ENCODE data around the gene CRIP3. TPM values are rescaled to one million over a fixed set of nuclear protein-coding genes. Genes with fewer than 3 reads are reported as not detected.
"Not testable (repeated sequence)": the region's sequence is repeated elsewhere in the genome, so short reads cannot be mapped to it uniquely, and the experiment has no call there.

The CRIP3 gene
- total RNA-seq, 1 experiment from 2014 or later = 5.7 TPM

GRCh38 chr6:43303751-43304331 lies 4.8 kb downstream of the CRIP3 start:
- no peaks in the 10 kb centered on the region for H3K9me3 ChIP-seq (ENCODE audit: insufficient read depth, low read depth)
- H3K9me2 ChIP-seq (ENCODE audit: insufficient read depth) = no peaks in the 10 kb centered on the region
- DNase-seq = no peak
- no peaks in the 10 kb centered on the region for H3K27me3 ChIP-seq (ENCODE audit: insufficient read depth, low read depth)
- CTCF ChIA-PET = no interaction called here
- H4K20me1 ChIP-seq (ENCODE audit: insufficient read depth) = no peaks in the 10 kb centered on the region
- no peaks in the 10 kb centered on the region for H3K36me3 ChIP-seq (ENCODE audit: low read depth)
- no peaks in the 10 kb centered on the region for H3F3A ChIP-seq (ENCODE audit: insufficient read depth, low read depth)
- H3K4me3 ChIP-seq = no peak overlapping the region
- no peak for TF ChIP-seq EZH2 (IDR thresholded peaks at IDR 0.05; ENCODE audit: low read depth)
- no peak for TF ChIP-seq CTCF (conservative IDR thresholded peaks at IDR 0.05)
- no peak overlapping the region for H2AFZ ChIP-seq
- H3K27ac ChIP-seq = no peak overlapping the region
- H3K4me2 ChIP-seq = no peak overlapping the region
- intact Hi-C loops (cut with micrococcal nuclease; ENCODE audit: unreplicated experiment) = no loop called here
- BruUV-seq (replicated peaks) = no TSS peak
- H3K79me2 ChIP-seq (ENCODE audit: low read depth) = no peaks in the 10 kb centered on the region
- H3K4me1 ChIP-seq (replicated peaks; ENCODE audit: insufficient read depth) = no peaks in the 10 kb centered on the region; the same call in 1 of the 2 replicates
- POLR2A ChIA-PET (ENCODE audit: unreplicated experiment) = no interaction called here

- H3K9me3 ChIP-seq (ENCODE audit: insufficient read depth, low read depth); H3K4me3 ChIP-seq; H3K9me2 ChIP-seq (ENCODE audit: insufficient read depth); H2AFZ ChIP-seq; BruUV-seq (replicated peaks); H3K27me3 ChIP-seq (ENCODE audit: insufficient read depth, low read depth); H3K79me2 ChIP-seq (ENCODE audit: low read depth); H3K36me3 ChIP-seq (ENCODE audit: low read depth); CTCF ChIA-PET; intact Hi-C loops (cut with micrococcal nuclease; ENCODE audit: unreplicated experiment); H3K4me1 ChIP-seq (replicated peaks; ENCODE audit: insufficient read depth); H4K20me1 ChIP-seq (ENCODE audit: insufficient read depth); H3F3A ChIP-seq (ENCODE audit: insufficient read depth, low read depth); POLR2A ChIA-PET (ENCODE audit: unreplicated experiment); H3K27ac ChIP-seq; H3K4me2 ChIP-seq; DNase-seq: not testable (repeated sequence)
Observed at GRCh38 chr6:43303006-43303405, 5.6 kb downstream of the CRIP3 start.

- no peaks in the 10 kb centered on the region for H3K4me1 ChIP-seq (replicated peaks; ENCODE audit: insufficient read depth)
- no peaks in the 10 kb centered on the region; the same call in 1 of the 2 replicates for H3K27me3 ChIP-seq (ENCODE audit: insufficient read depth, low read depth)
- CTCF ChIA-PET = no interaction called here
- DNase-seq = no peak
- POLR2A ChIA-PET (ENCODE audit: unreplicated experiment) = no interaction called here
- H2AFZ ChIP-seq = no peak overlapping the region
- no peak overlapping the region for H3K4me2 ChIP-seq
- no peak overlapping the region for H3K4me3 ChIP-seq
- intact Hi-C loops (cut with micrococcal nuclease; ENCODE audit: unreplicated experiment) = no loop called here
- H3K79me2 ChIP-seq (ENCODE audit: low read depth) = no peaks in the 10 kb centered on the region
- BruUV-seq (replicated peaks) = no TSS peak
- no peaks in the 10 kb centered on the region for H3K36me3 ChIP-seq (ENCODE audit: low read depth)
- TF ChIP-seq CTCF (conservative IDR thresholded peaks at IDR 0.05) (no peak), EZH2 (IDR thresholded peaks at IDR 0.05; ENCODE audit: low read depth) (no peak)
- no peak overlapping the region for H3K27ac ChIP-seq
- H4K20me1 ChIP-seq (ENCODE audit: insufficient read depth) = no peaks in the 10 kb centered on the region
- H3K9me3 ChIP-seq (ENCODE audit: insufficient read depth, low read depth) = no peaks in the 10 kb centered on the region
- no peaks in the 10 kb centered on the region for H3K9me2 ChIP-seq (ENCODE audit: insufficient read depth)
- H3F3A ChIP-seq (ENCODE audit: insufficient read depth, low read depth) = no peaks in the 10 kb centered on the region
Observed at GRCh38 chr6:43302126-43302525, 6.5 kb downstream of the CRIP3 start.

All from PC-9 (cell line).